ENCODE results near the gene MATN3. TPM values are rescaled to one million over a fixed set of nuclear protein-coding genes. Genes with fewer than 3 reads are reported as not detected.
A peak's percentile ranks its signal among the peaks of the same experiment; 100 is the strongest.

MATN3 gene, protein sequence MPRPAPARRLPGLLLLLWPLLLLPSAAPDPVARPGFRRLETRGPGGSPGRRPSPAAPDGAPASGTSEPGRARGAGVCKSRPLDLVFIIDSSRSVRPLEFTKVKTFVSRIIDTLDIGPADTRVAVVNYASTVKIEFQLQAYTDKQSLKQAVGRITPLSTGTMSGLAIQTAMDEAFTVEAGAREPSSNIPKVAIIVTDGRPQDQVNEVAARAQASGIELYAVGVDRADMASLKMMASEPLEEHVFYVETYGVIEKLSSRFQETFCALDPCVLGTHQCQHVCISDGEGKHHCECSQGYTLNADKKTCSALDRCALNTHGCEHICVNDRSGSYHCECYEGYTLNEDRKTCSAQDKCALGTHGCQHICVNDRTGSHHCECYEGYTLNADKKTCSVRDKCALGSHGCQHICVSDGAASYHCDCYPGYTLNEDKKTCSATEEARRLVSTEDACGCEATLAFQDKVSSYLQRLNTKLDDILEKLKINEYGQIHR
- total RNA-seq (ENCODE audit: unreplicated experiment): 0.32 TPM
- long read RNA-seq: 0 reads

- peak within 1 kb of the TSS; percentile 89 for H3K4me3 Mint-ChIP-seq (ENCODE audit: unreplicated experiment)
- H3K36me3 Mint-ChIP-seq (ENCODE audit: unreplicated experiment): peaks cover 10% of the 10 kb centered on the region
- H3K4me1 Mint-ChIP-seq (ENCODE audit: low read depth, unreplicated experiment): peaks cover 3% of the 10 kb centered on the region
- no peak within 1 kb of the TSS for H3K27ac Mint-ChIP-seq (ENCODE audit: unreplicated experiment)
- TF ChIP-seq, protein P1, sequence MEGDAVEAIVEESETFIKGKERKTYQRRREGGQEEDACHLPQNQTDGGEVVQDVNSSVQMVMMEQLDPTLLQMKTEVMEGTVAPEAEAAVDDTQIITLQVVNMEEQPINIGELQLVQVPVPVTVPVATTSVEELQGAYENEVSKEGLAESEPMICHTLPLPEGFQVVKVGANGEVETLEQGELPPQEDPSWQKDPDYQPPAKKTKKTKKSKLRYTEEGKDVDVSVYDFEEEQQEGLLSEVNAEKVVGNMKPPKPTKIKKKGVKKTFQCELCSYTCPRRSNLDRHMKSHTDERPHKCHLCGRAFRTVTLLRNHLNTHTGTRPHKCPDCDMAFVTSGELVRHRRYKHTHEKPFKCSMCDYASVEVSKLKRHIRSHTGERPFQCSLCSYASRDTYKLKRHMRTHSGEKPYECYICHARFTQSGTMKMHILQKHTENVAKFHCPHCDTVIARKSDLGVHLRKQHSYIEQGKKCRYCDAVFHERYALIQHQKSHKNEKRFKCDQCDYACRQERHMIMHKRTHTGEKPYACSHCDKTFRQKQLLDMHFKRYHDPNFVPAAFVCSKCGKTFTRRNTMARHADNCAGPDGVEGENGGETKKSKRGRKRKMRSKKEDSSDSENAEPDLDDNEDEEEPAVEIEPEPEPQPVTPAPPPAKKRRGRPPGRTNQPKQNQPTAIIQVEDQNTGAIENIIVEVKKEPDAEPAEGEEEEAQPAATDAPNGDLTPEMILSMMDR (IDR thresholded peaks at IDR 0.05; ENCODE audit: partially characterized antibody, unreplicated experiment): no peak
- H3K9me3 Mint-ChIP-seq (ENCODE audit: unreplicated experiment): peaks cover 3% of the 10 kb centered on the region
- DNase-seq: peak; percentile 48
- H3K27me3 Mint-ChIP-seq (ENCODE audit: unreplicated experiment): peaks cover 19% of the 10 kb centered on the region
Observed at GRCh38 chr2:20012282-20013125, at the start of gene MATN3. TSS of gene MATN3 (minus strand) at chr2:20012668. CDS start at chr2:20012631, 37 bp downstream.

DNA sequence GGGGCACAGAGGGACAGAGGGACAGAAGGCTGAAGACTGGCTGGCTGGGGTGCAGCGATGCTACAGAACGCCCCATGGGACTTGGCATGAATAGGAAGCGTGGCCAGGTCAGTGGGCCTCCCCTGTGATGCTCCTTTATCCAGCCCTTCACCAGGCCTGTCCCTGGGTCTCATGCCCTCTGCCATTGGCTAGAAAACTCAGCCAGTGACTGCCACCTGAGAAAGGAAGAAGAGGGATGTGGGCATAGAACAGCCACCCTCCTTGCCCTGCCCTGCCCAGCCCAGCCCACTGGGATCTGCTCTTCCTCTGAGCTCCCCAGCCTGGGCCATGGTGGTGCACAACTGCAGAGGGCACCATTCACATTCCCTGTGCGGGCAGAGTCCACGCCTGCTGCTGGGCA, 49.5 kb upstream of the MATN3 start:
- TF ChIP-seq, protein P1 (IDR thresholded peaks at IDR 0.05; ENCODE audit: partially characterized antibody, unreplicated experiment): no peak
- Mint-ChIP-seq H3K36me3 (ENCODE audit: unreplicated experiment) (no peaks in the 10 kb centered on the region), H3K4me1 (ENCODE audit: low read depth, unreplicated experiment) (no peaks in the 10 kb centered on the region), H3K27ac (ENCODE audit: unreplicated experiment) (no peak overlapping the region), H3K4me3 (ENCODE audit: unreplicated experiment) (no peak overlapping the region), H3K27me3 (ENCODE audit: unreplicated experiment) (no peaks in the 10 kb centered on the region), H3K9me3 (ENCODE audit: unreplicated experiment) (peaks cover 2% of the 10 kb centered on the region)
- DNase-seq: no peak

GRCh38 chr2:20061476-20061875, 49.0 kb upstream of the MATN3 start:
- Mint-ChIP-seq H3K27me3 (ENCODE audit: unreplicated experiment) (no peaks in the 10 kb centered on the region), H3K9me3 (ENCODE audit: unreplicated experiment) (peaks cover 2% of the 10 kb centered on the region), H3K27ac (ENCODE audit: unreplicated experiment) (no peak overlapping the region), H3K4me3 (ENCODE audit: unreplicated experiment) (no peak overlapping the region), H3K4me1 (ENCODE audit: low read depth, unreplicated experiment) (no peaks in the 10 kb centered on the region), H3K36me3 (ENCODE audit: unreplicated experiment) (no peaks in the 10 kb centered on the region)
- TF ChIP-seq, protein P1 (IDR thresholded peaks at IDR 0.05; ENCODE audit: partially characterized antibody, unreplicated experiment): no peak
- DNase-seq: no peak

GRCh38 chr2:20060106-20060505, 47.6 kb upstream of the MATN3 start:
- DNase-seq: no peak
- no peak overlapping the region for H3K27ac Mint-ChIP-seq (ENCODE audit: unreplicated experiment)
- peaks cover 2% of the 10 kb centered on the region for H3K9me3 Mint-ChIP-seq (ENCODE audit: unreplicated experiment)
- no peaks in the 10 kb centered on the region for H3K4me1 Mint-ChIP-seq (ENCODE audit: low read depth, unreplicated experiment)
- no peaks in the 10 kb centered on the region for H3K27me3 Mint-ChIP-seq (ENCODE audit: unreplicated experiment)
- no peak overlapping the region for H3K4me3 Mint-ChIP-seq (ENCODE audit: unreplicated experiment)
- no peaks in the 10 kb centered on the region for H3K36me3 Mint-ChIP-seq (ENCODE audit: unreplicated experiment)
- TF ChIP-seq, protein P1 (IDR thresholded peaks at IDR 0.05; ENCODE audit: partially characterized antibody, unreplicated experiment): no peak
